HG03045 (cell line): ENCODE measurements around the gene STK25.
"Not testable (repeated sequence)": the region's sequence is repeated elsewhere in the genome, so short reads cannot be mapped to it uniquely, and the experiment has no call there.

ENCODE experiments used
- ATAC-seq: cut with Tn5 transposase; IDR thresholded peaks from one replicate; pipeline ENCODE4 v1.9.1; 2021; ENCODE audit warnings: mild to moderate bottlenecking, moderate library complexity; ENCODE audit not compliant: unreplicated experiment

STK25 gene

GRCh38 chr2:241511091-241511741, 2.8 kb upstream of the STK25 start:
- no peak for ATAC-seq

GRCh38 chr2:241509155-241509784, 886 bp upstream of the STK25 start:
- no peak for ATAC-seq

GRCh38 chr2:241507430-241508239, 749 bp downstream of the STK25 start:
- peak; percentile 16 for ATAC-seq

- no peak for ATAC-seq
These were observed 1.5 kb downstream of the STK25 start for GRCh38 chr2:241506793-241507429.

- ATAC-seq = not testable (repeated sequence)
These were observed 2.1 kb downstream of the STK25 start for GRCh38 chr2:241506317-241506716.

GRCh38 chr2:241505781-241506201, 2.6 kb downstream of the STK25 start:
- ATAC-seq = no peak

DNA sequence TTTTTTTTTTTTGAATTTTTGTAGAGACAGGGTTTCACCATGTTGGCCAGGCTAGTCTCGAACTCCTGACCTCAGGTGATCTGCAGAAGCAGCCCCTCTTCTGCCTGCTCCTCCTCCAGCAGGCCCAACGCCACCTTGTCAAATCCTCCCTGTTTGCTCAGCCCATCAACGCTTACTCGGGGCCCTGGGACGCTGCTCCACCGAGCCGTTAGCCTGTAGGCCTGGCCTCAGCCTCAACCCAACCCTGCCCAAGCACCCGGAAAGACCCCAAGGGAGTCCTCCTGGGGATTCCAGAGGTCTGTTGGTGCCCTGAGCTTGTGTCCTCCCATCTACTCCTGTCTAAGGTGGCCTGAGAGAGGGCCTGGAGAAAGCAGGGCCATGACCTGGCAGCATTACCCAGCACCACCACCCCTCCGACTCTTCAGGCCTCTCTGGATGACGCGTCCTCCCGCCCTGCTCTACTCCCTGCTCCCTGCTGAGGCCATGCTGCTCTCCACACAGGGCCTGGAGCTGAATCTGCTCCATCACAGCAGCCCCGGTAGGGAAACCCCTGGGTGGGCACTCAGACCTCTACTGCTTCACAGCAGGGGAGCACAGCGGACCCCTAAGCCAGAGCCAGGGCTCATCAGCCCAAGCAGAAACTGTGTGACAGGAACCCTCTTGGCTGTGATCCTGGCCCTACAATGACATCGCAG, 3.2 kb downstream of the STK25 start:
- no peak for ATAC-seq

- ATAC-seq = no peak
These were observed 4.5 kb downstream of the STK25 start for GRCh38 chr2:241503776-241504392.

- no peak for ATAC-seq
These were observed 6.1 kb downstream of the STK25 start for GRCh38 chr2:241502281-241502680.

DNA sequence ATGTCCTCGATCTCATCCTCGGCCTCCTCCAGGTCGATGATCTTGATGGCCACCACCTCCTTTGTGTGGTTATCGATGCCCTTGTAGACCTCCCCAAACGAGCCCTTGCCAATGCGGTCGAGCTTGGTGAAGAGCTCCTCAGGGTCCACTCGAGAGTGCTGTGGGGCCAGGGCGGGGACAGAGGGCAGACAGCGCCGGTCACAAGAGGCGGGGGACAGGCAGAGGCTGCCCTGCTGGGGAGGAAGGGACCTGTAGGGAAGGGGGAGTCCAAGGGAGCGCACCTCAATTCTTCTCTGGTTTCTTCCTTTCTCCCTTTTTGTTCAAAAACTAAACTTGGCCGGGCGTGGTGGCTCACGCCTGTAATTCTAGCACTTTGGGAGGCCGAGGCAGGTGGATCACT, 6.8 kb downstream of the STK25 start:
- ATAC-seq = no peak

DNA sequence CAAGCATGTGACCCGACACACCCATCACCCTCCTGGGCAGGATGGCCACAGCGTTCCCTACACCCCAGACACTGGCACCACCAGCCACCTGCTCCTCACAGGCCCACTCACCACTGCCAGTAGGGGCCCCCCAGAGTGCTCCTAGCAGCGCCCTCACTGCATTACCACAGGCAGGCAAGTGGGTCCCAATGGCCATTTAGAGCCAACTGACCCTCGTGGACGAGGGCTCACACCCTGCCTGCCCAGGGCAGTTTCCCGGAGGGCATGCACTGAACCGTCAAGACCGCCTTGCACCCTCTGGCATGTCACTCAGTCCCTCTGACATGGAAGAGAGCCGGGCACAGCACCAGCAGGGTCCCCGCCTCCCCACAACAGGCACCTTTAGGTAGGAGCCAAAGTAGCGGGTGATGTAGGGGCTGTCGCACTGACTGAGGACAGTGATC, 7.3 kb downstream of the STK25 start:
- ATAC-seq = no peak

DNA sequence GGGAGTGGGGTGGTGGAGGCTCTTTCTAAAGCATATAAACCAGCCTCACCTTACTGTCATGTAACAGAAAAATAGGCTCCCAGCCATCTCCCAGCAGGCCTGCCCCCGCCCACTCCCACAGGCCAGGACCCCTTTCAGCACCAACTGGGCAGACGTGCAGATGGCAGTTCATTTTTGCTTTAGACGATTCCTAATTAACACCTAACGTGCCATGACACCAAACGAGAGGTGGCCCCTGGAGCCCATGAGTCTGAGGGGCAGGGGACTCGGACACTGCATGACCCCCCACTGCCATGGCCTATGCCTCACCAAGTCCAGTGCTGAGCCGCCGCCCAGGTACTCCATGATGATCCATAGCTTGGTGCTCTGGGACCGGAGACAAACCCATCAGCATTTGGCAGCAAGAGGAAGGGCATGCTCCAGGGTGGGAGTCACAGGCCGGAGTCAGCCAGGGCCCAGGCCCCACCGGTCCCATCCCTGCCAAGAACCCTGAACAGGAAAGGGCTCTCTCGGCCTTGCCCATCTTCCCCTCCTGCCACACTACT, 7.9 kb downstream of the STK25 start:
- no peak for ATAC-seq

- no peak for ATAC-seq
These were observed 8.4 kb downstream of the STK25 start for GRCh38 chr2:241500016-241500415.

GRCh38 chr2:241499146-241499965, 9.0 kb downstream of the STK25 start:
- no peak for ATAC-seq

DNA sequence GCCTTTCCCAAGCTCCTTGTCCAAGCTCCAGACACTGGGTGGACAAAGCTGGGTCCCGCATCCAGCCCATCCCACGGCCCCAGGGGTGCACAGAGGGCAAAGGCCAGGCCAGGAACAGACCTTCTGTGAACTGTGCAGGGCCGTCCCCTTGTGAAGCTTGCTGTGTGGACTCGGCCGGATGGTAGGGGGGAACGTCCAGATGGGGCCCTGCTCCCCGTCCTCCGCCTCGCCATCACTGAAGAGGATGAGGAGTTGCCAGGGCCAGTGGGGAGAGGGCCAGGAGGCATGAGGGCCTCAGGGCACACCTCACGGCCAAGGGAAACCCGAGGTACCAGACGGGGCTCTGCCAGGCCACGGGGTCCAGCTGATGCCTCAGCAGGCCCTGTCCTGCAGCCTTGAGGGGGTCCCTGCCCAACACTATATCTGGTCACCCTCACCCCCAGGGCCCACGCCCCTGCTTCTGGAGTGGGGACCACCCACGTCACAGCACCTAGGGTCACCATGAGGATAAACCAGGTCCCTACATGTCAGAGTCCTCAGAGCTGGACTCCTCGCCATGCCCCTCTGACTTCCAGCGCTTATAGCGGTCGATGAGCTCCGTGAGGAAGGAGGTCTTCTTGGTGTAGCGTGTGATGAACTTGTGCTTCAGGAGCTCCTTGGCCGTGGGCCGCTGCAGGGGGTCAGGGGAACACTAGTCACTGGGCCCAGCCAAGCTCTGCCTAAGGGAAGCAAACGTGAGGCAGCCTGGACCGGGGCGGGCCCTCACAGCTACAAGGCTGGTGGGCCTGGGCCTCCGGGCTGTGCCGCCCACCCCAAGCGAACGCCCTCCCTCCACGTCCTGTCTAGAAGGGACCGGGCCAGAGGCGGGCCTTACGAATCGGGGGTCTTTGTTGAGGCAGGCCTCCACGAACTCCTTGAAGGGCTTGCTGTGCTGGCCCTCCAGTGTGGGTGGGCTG, 10.0 kb downstream of the STK25 start:
- ATAC-seq = no peak

DNA sequence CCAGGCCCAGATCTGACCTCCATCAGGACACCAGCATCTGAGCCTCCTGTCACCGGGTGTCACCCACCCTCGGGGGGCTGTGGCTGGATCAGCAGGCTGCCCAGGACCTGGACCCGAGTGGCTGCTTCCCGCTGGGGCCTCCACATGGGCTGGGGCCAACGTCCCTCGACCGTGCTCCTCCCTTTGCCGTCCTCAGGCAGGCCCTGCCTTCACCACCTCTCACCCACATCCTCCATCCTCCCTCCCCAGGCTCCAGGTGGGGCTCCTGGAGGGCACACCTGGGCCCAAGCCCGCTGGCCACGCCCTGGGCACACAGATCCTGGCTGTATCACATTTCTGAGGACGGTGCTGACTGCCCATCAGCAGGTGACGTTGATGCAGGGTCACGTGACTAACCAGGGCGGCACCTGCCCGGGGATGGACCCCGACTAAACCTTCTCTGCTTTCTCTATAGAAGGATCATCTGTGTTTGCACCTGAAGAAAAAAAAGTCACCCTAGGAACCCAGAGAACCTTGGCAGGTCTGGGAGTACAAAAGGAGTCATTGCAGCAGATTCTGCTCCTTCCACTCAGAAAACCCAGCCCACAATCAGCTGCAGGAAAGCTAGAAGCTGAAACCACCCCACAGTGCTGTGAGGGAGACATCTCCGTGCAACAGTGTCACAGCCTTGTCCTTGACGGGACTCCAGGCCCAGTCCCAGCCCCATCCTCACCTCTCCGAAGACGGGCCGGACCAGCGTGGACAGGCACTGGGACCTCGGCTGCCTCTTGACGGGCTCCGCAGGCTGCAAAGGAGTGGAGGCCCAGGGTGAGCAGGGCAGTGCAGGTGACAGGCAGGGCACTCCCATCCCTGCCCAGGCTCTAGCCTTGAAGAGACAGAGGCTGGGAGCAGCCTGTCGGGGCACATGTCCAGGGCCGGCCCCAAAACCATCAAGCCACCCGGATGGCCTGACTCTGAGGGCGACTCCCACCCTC, 11.2 kb downstream of the STK25 start:
- ATAC-seq = no peak
